Measurements from ENCODE around the gene BSN.
A peak's percentile ranks its signal among the peaks of the same experiment; 100 is the strongest.

Gene BSN

GRCh38 chr3:49553692-49554632 lies at the start of gene BSN:
Gene BSN (plus strand): TSS chr3:49554477. CDS start chr3:49554603, 126 bp downstream.
- DNase-seq (ENCODE audit: insufficient read length, low spot score) (peak; percentile 95), FAIRE-seq (no peak)
- no peak for TF ChIP-seq CTCF (IDR thresholded peaks at IDR 0.05; ENCODE audit: insufficient read depth, missing control alignments)

DNA sequence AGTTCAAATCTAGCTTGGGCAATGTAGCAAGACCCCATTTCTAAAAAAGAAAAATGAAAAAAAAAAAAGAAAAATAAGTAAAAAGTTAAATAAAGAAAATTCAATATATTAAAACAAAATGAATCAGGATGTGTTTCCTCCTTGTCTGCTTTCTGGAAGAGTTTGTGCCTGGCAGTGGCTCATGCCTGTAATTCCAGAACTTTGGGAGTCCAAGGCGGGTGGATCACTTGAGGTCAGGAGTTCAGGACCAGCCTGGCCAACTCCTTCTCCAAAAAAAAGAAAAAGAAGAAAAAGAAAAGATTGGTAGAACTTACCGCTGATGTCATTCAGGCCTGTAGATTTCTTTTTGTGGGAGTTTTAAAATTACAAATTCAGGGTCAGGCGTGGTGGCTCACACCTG lies 47.4 kb upstream of the BSN start:
- DNase-seq (ENCODE audit: insufficient read length, low spot score), result no peak
- TF ChIP-seq CTCF (IDR thresholded peaks at IDR 0.05; ENCODE audit: insufficient read depth, missing control alignments), result no peak
- no peak for FAIRE-seq

- no peak for TF ChIP-seq CTCF (IDR thresholded peaks at IDR 0.05; ENCODE audit: insufficient read depth, missing control alignments)
- DNase-seq (ENCODE audit: insufficient read length, low spot score) (no peak), FAIRE-seq (no peak)
Observed at GRCh38 chr3:49509028-49509561, 45.2 kb upstream of the BSN start.

GRCh38 chr3:49511639-49512038 lies 42.6 kb upstream of the BSN start:
- no peak for FAIRE-seq
- DNase-seq (ENCODE audit: insufficient read length, low spot score), result no peak
- TF ChIP-seq CTCF (IDR thresholded peaks at IDR 0.05; ENCODE audit: insufficient read depth, missing control alignments), result no peak

DNA sequence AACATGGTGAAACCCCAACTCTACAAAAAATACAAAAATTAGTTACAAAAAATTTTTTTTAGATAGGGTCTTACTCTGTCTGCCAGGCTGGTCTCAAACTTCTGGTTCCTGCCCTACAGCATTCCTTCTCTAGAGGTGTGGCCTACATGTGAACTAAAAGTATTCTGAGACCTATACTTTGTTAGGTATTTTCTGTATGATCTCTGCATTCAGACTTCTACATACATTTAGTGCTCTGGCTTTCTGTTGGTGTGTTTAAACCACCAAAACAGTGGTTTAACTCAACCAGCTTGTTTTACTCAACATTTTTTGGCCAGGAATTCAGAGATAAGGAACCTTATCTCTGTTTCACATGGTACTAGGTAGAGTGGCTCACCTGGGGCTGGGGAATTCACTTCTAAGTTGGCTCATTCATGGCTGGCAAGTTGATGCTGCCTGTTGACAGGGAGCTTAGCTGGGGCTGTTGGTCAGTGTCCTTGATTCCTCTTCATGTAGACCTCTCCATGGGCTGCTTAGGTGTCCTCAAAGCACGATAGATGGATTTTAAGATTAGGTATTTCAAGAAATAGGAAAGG lies 41.4 kb upstream of the BSN start:
- DNase-seq (ENCODE audit: insufficient read length, low spot score), result no peak
- FAIRE-seq, result no peak
- no peak for TF ChIP-seq CTCF (IDR thresholded peaks at IDR 0.05; ENCODE audit: insufficient read depth, missing control alignments)

DNA sequence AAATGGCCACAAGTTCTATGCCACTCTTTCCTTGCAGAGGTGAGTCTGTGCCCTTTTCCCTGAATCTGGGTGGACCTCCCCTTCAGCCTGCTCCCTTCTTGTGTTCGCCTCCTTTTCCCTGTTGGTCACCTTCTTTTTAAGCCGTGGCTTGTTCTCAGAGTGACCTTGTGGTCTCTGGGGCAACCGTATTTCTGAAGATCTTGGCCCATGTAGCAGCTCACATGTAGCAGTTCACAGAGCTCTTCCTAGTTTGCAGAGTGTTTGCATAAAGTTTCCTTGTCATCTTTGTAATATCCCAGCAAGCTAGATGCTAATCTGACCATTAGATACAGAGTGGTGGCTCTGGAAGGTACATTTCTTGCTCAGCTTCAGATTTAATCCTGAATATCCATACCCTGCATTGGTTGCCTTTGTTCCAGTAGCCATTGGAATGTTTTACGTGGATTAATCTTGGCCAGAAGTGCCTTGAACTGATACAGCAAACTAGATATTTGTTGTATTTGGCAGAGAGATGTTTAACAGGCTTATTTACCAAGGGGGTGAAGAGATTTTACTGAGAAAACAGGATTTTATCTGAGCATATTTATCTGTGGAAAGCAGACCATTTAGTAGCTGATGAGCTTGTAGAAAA lies 40.7 kb upstream of the BSN start:
- no peak for DNase-seq (ENCODE audit: insufficient read length, low spot score)
- no peak for TF ChIP-seq CTCF (IDR thresholded peaks at IDR 0.05; ENCODE audit: insufficient read depth, missing control alignments)
- FAIRE-seq, result no peak

All from D721Med (cell line).